Activated CD8-positive, alpha-beta memory T cell treated with anti-CD3 and anti-CD28 coated beads for 36 hours (primary cell): ENCODE data around the gene ARHGAP28. TPM values are rescaled to one million over a fixed set of nuclear protein-coding genes. Genes with fewer than 3 reads are reported as not detected.
"Not testable (repeated sequence)": the region's sequence is repeated elsewhere in the genome, so short reads cannot be mapped to it uniquely, and the experiment has no call there.

Source experiments
- CTCF ChIA-PET: fragments of 350-600 bp; sonication (Branson Sonifier 250); formaldehyde crosslinking; loops from one replicate; lab custom pipeline; 2021; ENCODE audit warnings: antibody characterized with exemption; lab: Charles Lee
- POLR2A ChIA-PET: fragments of 350-600 bp; sonication (Branson Sonifier 250); formaldehyde crosslinking; loops from one replicate; lab custom pipeline; 2021; ENCODE audit warnings: antibody characterized with exemption; lab: Charles Lee
- total RNA-seq, 2 experiments: library from RNA; stranded (reverse); gene quantifications; one replicate each; pipeline ENCODE4 v1.2.3, GENCODE V29; 2021

Gene ARHGAP28
- total RNA-seq, 2 experiments from 2014 or later, result not detected

DNA sequence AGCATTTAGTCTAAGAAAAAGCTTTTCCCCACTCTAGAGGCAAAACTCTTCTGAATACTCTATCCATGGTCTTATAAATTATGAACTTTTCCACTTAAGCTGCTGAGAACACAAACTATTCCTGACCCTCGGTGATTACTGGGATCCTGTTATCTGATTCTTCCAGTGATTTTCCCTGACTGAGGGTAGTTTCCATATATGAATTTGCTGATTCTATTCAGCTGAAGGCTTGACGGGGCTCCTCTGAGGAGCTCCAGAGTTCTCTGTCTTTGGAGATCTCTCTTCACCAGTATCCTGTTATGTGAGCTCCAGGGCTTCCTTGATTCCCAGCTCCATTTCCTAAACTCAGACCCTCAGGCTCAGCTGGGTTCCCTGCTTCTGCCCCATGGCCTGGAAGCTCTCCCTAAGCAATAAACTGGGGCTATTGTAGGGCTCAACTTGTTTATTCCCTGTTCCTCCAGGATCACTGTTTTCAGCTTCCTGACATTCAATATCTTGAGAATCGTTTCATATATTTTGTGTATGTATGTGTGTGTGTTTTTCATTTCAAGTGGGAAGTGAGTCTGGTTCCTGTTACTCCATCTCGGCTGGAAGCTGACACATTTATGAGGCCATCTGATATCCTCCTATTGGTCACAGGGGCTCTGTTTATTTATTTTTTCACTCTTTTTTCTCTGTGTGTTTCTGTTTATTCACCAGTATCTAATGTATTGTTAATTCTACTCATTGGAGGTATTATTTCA, 78.2 kb downstream of the ARHGAP28 start:
- ChIA-PET CTCF (no interaction called here), POLR2A (no interaction called here)

DNA sequence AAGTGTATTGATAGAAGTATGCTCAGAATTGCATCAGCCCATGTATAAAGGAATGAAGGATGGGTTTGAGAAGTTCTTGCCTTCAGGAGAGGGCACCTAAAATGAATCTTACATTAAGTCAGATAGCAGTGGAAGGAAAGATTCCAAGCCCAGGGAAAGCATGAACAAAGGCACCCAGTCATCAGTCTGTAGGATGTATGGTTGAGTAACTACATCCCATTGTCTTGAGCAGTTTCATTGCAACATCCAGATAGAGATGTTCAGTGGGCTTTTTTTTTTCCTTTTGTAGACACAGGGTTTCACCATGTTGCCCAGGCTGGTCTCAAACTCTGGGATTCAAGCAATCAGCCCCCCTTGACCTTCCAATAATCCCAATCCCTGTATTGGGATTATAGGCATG, 80.7 kb downstream of the ARHGAP28 start:
- ChIA-PET POLR2A (no interaction called here), CTCF (no interaction called here)

DNA sequence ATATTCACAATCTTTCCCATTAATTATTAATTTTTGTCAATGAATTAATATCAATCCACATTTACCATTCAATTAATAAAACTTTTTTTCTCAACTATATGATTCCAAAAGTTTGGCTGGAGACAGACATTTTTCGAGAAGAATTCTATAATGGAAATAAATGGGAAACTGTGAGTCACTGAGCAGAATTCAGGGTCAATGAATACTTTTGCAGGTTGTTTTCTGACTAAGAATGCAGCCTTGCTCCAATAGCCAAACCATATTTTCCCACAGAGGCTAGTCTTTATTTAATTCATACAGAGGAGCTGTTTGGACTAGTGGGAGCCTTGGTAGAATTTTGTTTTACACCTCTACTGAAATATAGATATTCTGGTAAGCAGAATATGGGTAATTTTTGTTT, 82.3 kb downstream of the ARHGAP28 start:
- CTCF ChIA-PET, result no interaction called here
- POLR2A ChIA-PET, result no interaction called here

- CTCF ChIA-PET, result no interaction called here
- POLR2A ChIA-PET, result no interaction called here
Measured at GRCh38 chr18:6814882-6815425, 85.4 kb downstream of the ARHGAP28 start.

DNA sequence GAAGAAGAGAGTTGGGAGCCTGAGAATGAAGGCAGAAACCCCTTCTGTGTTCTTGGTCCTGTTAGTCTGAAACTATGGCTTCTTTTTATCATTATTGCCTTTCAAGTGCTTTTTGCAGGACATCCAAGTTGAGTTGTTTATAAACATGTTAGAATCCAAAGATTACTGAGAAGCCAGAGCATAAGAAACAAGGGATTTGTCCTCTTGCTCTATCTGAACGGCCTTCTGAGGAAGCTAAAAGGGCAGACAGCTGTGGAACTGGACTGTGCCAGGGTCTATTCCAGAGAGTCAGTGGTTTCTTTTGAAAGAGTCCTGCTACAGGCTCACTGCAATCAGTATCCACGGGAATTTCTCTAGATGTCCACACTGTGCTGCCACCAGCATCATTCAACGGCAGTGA, 86.6 kb downstream of the ARHGAP28 start:
- ChIA-PET POLR2A (no interaction called here), CTCF (no interaction called here)

GRCh38 chr18:6819332-6819731, 89.8 kb downstream of the ARHGAP28 start:
- CTCF ChIA-PET, result no interaction called here

GRCh38 chr18:6820314-6820713, 90.8 kb downstream of the ARHGAP28 start:
- ChIA-PET CTCF (no interaction called here), POLR2A (no interaction called here)

More at GRCh38 chr18:6819332-6819731, 89.8 kb downstream of the ARHGAP28 start:
- POLR2A ChIA-PET, result no interaction called here

GRCh38 chr18:6821356-6821755, 91.8 kb downstream of the ARHGAP28 start:
- POLR2A ChIA-PET, result no interaction called here
- CTCF ChIA-PET, result no interaction called here

GRCh38 chr18:6827161-6827560, 97.6 kb downstream of the ARHGAP28 start:
- POLR2A ChIA-PET, CTCF ChIA-PET: not testable (repeated sequence)

- POLR2A ChIA-PET, CTCF ChIA-PET: not testable (repeated sequence)
Measured at GRCh38 chr18:6827566-6827965, 98.0 kb downstream of the ARHGAP28 start.

DNA sequence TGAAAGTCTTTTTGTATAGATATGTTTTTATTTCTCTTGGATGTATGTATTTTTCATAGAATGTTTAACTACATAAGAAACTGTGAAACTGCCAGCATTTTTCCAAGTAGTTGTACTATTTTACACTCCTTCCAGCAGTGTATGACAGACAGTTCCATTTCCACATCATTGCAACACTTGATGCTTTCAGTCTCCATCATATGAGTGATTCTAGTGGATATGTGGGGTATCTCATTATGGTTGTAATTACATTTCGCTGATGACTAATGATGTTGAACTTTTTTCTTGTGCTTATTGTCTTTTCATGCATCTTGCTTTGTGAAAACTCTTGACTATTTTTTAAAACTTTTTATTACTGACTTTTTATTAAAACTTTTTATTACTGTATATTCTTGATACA, 101.4 kb downstream of the ARHGAP28 start:
- ChIA-PET POLR2A (no interaction called here), CTCF (no interaction called here)

DNA sequence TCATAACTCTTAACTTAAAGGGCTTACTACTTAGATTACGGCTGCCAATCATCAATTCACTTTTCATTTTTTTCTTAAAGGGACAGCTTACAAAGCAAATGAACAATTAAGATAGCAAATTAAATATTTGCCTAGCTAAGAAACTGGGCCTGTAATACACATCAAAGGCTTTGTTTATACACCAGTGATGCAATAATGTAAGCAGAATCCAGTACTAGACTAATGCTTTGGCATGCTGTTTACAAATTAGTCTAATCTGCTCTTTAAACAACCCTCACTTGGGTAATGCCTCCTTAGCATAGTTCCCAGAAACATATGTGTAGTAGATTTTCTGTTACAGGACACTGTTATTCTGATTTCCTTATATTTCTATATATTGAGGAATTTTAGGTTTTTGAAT, 105.8 kb downstream of the ARHGAP28 start:
- ChIA-PET CTCF (no interaction called here), POLR2A (no interaction called here)

- CTCF ChIA-PET, result interaction anchor here (0.6 kb wide), 1 partner anchor 9 kb away, joined by 3 read pairs; no protein-coding TSS in a partner anchor
- POLR2A ChIA-PET, result no interaction called here
Measured at GRCh38 chr18:6836331-6836730, 106.8 kb downstream of the ARHGAP28 start.

DNA sequence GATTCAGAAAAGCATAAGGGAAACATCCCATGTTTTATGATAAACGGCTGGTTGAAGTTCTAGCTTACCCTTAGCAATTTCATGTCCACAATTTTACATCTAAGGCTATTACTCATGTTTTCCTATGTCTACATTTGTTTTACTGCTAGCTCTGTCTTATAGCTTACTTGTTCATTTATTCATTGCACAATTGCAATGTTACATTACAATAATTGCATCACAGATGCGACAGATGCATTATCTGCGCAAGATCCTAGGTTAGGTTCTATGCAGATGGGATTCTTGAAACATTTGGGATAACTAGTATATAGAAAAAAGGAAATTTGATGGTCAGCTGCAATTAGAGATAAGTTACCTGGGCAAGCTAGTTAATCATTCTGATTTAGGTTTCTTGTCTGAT, 108.4 kb downstream of the ARHGAP28 start:
- POLR2A ChIA-PET, result no interaction called here
- CTCF ChIA-PET, result no interaction called here

DNA sequence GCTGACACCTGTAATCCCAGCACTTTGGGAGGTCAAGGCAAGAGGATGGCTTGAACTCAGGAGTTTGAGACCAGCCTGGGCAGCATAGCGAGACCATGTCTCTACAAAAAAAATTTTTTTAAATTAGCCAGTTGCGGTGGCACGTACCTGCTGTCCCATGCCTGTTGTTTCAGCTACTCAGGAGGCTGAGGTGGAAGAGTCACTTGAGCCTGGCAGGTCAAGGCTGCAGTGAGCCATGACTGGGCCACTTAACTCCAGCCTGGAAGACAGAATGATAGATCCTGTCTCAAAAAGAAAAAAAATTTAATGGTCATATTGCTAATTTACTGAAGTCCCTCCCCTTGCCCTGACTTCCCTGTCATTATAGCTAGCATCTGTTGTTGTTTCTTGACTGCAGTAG, 112.6 kb downstream of the ARHGAP28 start:
- CTCF ChIA-PET, result no interaction called here
- POLR2A ChIA-PET, result no interaction called here

DNA sequence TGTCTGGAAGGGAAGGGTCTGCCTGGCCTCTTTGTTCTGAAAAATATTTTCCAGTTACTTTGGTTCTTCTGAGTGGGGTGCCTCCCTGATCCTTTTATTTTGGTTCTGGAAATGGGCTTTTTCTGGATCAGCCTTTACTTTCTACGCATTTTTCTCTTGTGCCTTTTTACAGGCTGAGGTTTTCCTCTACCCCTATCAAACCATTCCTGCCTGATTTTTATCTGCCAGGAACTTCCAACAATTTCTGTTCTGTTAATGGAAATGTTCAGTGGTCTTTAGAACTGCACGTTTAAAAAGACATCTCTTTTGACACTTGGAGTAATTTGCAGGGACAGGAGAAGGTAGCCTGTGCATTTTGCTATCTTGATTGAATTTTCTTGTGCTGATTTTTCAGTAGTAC, 113.8 kb downstream of the ARHGAP28 start:
- ChIA-PET POLR2A (no interaction called here), CTCF (no interaction called here)

GRCh38 chr18:6845521-6845920, 116.0 kb downstream of the ARHGAP28 start:
- POLR2A ChIA-PET, result not testable (repeated sequence)
- CTCF ChIA-PET, result interaction anchor here (0.7 kb wide), 1 partner anchor 9 kb away, joined by 3 read pairs; no protein-coding TSS in a partner anchor

DNA sequence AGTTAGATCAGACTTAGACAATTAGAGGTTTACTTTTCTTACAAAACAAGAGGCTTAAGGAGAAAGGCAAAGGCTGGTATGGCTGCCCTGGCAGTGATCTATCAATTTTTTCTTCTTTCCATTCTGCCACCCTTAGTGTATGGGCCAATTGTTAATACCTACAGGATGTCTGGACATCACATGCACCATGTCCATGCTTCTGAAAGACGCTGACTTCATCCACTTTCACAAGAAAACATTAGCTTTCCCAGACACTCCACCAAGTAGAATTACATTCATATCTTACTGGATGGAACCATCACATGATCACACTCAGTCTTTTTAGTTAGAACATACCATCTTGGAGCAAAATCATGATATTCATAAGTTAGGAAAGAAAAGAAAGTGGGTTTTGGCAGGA, 120.9 kb downstream of the ARHGAP28 start:
- CTCF ChIA-PET, result no interaction called here
- POLR2A ChIA-PET, result no interaction called here

DNA sequence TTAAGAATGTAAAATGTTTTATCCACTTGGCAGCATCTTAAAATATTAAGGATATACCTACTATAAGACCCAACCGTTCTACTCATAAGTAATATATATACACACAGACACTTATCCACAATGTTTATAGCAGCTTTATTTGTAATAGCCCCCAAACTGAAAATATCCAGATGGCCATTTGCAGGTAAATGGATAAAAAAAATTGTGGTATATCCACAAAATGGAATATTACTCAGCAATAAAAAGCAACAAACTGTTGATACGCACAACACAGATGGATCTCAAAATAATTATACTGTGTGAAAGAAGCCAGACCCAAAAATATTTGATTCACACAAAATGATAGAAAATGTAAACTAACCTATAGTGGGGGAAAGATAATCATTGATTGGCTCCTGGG, 122.0 kb downstream of the ARHGAP28 start:
- CTCF ChIA-PET, result no interaction called here
- POLR2A ChIA-PET, result no interaction called here

DNA sequence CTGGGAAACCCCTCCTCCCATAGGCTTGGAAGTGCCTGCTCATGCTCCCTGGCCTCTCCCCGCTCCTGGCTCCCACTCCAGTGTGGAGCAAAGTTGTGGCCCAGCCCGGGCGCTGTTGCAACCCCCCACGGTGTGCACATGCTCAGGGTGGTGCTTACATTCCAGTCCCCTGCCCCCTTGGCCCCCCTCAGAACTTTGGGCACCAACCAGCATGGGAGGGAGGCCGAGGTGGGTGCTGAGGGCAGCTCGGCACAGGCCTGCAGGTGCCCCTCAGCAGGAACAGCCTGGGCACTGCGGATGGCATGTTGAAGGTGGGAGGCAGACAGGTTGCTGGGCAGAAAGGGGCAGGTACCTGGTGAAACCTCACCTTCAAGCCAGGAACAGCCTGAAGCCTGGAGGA, 125.3 kb downstream of the ARHGAP28 start:
- ChIA-PET CTCF (no interaction called here), POLR2A (no interaction called here)

- ChIA-PET POLR2A (no interaction called here), CTCF (no interaction called here)
Measured at GRCh38 chr18:6855767-6856166, 126.3 kb downstream of the ARHGAP28 start.
